CD8-positive, alpha-beta memory T cell (primary cell): Measurements from ENCODE around the gene ANK3. TPM values are rescaled to one million over a fixed set of nuclear protein-coding genes. Genes with fewer than 3 reads are reported as not detected.

Experiments
- CTCF ChIA-PET: fragments of 350-600 bp; sonication (Branson Sonifier 250); formaldehyde crosslinking; loops from one replicate; lab custom pipeline; 2021; ENCODE audit warnings: antibody characterized with exemption; lab: Charles Lee
- POLR2A ChIA-PET: fragments of 350-600 bp; sonication (Branson Sonifier 250); formaldehyde crosslinking; loops from one replicate; lab custom pipeline; 2021; ENCODE audit warnings: antibody characterized with exemption; lab: Charles Lee
- DNase-seq, 5 donors: peaks; one replicate each; pipeline versions ENCODE4 v3.0.0 to v3.0.0-alpha.2; 2020 to 2022; ENCODE audit warnings: mixed read lengths in 1 of 5
- H3K27ac ChIP-seq: one replicate; pipeline ENCODE4 v1.7.0; 2013; ENCODE audit warnings: low read depth, mild to moderate bottlenecking, low read length, moderate library complexity
- H3K27me3 ChIP-seq: 2 replicates; pipeline ENCODE4 v1.7.0; 2013; ENCODE audit warnings: low read length, mild to moderate bottlenecking; ENCODE audit not compliant: insufficient read depth, poor library complexity, severe bottlenecking
- H3K36me3 ChIP-seq: 2 replicates; pipeline ENCODE4 v1.7.0; 2013; ENCODE audit warnings: mild to moderate bottlenecking, low read length, moderate library complexity; ENCODE audit not compliant: insufficient read depth
- H3K4me1 ChIP-seq: 2 replicates; pipeline ENCODE4 v1.7.0; 2013; ENCODE audit warnings: mild to moderate bottlenecking, low read length, moderate library complexity; ENCODE audit not compliant: insufficient read depth
- H3K4me3 ChIP-seq: 2 replicates; pipeline ENCODE4 v1.7.0; 2013; ENCODE audit warnings: mild to moderate bottlenecking, low read length
- H3K9me3 ChIP-seq: 2 replicates; pipeline ENCODE4 v1.7.0; 2013; ENCODE audit warnings: mild to moderate bottlenecking, low read length
- H3K27ac Mint-ChIP-seq, 8 donors: one replicate each; pipeline ENCODE4 v1.8.0; 2020 to 2021; ENCODE audit warnings: mixed read lengths in 8 of 8, mild to moderate bottlenecking in 6 of 8, inconsistent platforms in 3 of 8, moderate library complexity in 3 of 8
- H3K27me3 Mint-ChIP-seq, 2 donors: one replicate each; pipeline ENCODE4 v1.8.0; 2020 to 2021; ENCODE audit warnings: mixed read lengths in 2 of 2, mild to moderate bottlenecking in 1 of 2, moderate library complexity in 1 of 2
- H3K36me3 Mint-ChIP-seq, 3 donors: one replicate each; pipeline ENCODE4 v1.8.0; 2020 to 2021; ENCODE audit warnings: mixed read lengths in 3 of 3, inconsistent platforms in 1 of 3, mild to moderate bottlenecking in 1 of 3
- H3K4me1 Mint-ChIP-seq, 3 donors: one replicate each; pipeline ENCODE4 v1.8.0; 2020 to 2021; ENCODE audit warnings: mixed read lengths in 3 of 3, inconsistent platforms in 1 of 3, mild to moderate bottlenecking in 1 of 3
- H3K4me3 Mint-ChIP-seq, 7 donors: one replicate each; pipeline ENCODE4 v1.8.0; 2020 to 2021; ENCODE audit warnings: mixed read lengths in 7 of 7, mild to moderate bottlenecking in 6 of 7, moderate library complexity in 4 of 7, inconsistent platforms in 2 of 7
- H3K9me3 Mint-ChIP-seq, 5 donors: one replicate each; pipeline ENCODE4 v1.8.0; 2020 to 2022; ENCODE audit warnings: mixed read lengths in 5 of 5, mild to moderate bottlenecking in 3 of 5, moderate library complexity in 2 of 5, inconsistent platforms in 1 of 5
- polyA plus RNA-seq: library from polyadenylated mRNA; unstranded; fragments of 300-500 nt; fragmentation: Illumina TruSeq; gene quantifications from one replicate; pipeline ENCODE4 v1.2.3, GENCODE V29; 2021
- total RNA-seq, 2 experiments: library from RNA; stranded (reverse); gene quantifications; one replicate each; pipeline ENCODE4 v1.2.3, GENCODE V29; 2021

Gene ANK3
- total and polyA plus RNA-seq, 3 experiments from 2014 or later: 10.2 to 12.8 (median 11.8) TPM

DNA sequence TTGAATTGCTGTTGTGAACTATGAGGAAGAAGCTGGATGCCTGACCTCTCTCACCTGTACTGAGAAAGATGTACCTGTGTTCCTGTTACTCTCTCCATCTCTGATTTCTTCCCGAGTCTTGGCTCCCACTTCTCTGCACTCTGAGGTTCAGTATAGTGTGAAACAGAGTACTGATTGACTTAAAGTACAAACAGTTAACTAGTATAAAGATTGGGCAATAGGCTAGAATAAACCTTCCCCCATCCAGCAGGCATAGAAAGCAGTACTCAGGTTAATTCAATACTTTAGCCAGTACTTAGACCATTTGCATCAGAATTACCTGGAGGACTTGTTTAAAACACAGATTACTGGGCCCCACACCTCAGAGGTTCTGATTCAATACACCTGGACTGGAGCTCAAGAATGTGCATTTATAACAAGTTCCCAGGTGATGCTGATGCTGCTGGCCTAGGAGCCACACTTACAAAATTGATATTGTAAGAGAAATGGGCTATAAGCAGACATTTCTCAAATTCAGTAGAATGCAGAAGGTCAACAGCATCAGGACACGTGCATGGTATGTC, 51.6 kb downstream of the ANK3 start:
- Mint-ChIP-seq H3K27ac (no peak overlapping the region), H3K4me1 (peaks cover 0 to 7% (median 0%) of the 10 kb centered on the region in 3 donors), H3K9me3 (no peaks in the 10 kb centered on the region), H3K27me3 (peaks cover 0 to 3% of the 10 kb centered on the region in 2 donors), H3K36me3 (no peaks in the 10 kb centered on the region), H3K4me3 (no peak overlapping the region)
- no peak for DNase-seq
- Histone ChIP-seq H3K36me3 (no peaks in the 10 kb centered on the region), H3K4me1 (no peaks in the 10 kb centered on the region), H3K4me3 (no peak overlapping the region), H3K27ac (no peak overlapping the region), H3K27me3 (no peaks in the 10 kb centered on the region), H3K9me3 (no peaks in the 10 kb centered on the region)
- POLR2A ChIA-PET: no interaction called here
- CTCF ChIA-PET: no interaction called here

DNA sequence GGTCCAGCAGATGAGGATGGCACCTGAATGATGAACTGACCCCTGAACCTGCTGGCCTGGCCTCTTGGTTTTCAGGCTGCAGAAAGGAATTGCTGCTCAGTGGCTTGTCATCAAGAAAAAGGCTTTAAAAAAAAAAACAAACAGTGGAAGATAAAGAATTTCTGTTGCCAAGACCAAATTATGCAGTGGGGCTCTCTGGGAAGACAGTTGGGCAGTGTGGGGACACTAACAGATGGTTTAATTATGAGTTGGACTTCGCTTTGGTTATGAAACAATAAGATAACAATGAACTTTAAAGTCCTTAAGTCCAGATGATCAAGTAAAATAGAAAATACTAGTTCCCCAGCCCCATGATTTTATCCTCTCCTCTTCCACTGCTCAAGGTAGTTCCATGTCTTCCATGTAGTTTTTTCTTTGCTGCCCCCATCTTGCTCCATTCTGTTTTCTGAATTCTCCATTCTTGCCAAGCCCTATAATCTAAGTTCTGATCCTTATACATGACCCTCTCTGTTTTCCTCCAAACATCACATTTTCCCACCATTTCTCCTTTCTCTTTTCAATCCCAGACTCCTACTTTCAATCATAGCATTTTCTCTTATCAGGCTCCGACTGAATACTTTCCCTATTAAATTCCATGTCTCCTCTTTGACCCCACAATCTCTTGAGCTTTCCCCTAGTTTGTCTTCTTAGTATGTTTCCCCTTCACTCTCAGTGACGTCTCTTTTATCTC, 52.6 kb downstream of the ANK3 start:
- Mint-ChIP-seq H3K36me3 (no peaks in the 10 kb centered on the region), H3K9me3 (no peaks in the 10 kb centered on the region), H3K27ac (no peak overlapping the region), H3K4me3 (no peak overlapping the region), H3K27me3 (peaks cover 0 to 3% of the 10 kb centered on the region in 2 donors), H3K4me1 (peaks cover 0 to 7% (median 0%) of the 10 kb centered on the region in 3 donors)
- ChIA-PET CTCF (no interaction called here), POLR2A (no interaction called here)
- Histone ChIP-seq H3K9me3 (no peaks in the 10 kb centered on the region), H3K4me1 (no peaks in the 10 kb centered on the region), H3K27me3 (no peaks in the 10 kb centered on the region), H3K4me3 (no peak overlapping the region), H3K36me3 (no peaks in the 10 kb centered on the region), H3K27ac (no peak overlapping the region)
- DNase-seq: no peak

DNA sequence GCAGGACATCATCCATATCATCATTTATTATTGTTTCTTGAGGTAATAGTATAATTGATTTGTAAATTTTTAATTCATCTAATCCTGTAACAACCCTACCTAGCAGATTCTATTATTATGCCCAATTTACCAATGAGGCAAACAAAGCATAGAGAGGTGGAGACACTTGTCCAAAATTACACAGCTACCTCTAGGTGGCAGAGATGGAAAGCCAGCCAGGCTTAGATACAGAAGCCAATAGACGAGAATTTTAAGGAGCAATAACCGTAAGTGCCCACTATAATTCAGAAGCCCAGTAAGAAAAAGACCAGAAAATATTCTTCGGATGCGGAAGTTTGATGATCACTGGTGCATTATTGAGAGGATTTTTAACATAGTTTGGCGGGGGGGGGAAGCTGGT, 54.0 kb downstream of the ANK3 start:
- H3K27me3 ChIP-seq: no peaks in the 10 kb centered on the region
- H3K9me3 ChIP-seq: no peaks in the 10 kb centered on the region
- Mint-ChIP-seq H3K27ac (no peak overlapping the region), H3K36me3 (no peaks in the 10 kb centered on the region), H3K4me3 (no peak overlapping the region), H3K4me1 (no peaks in the 10 kb centered on the region), H3K27me3 (peaks cover 0 to 2% of the 10 kb centered on the region in 2 donors), H3K9me3 (no peaks in the 10 kb centered on the region)
- no peaks in the 10 kb centered on the region for H3K36me3 ChIP-seq
- no peak overlapping the region for H3K27ac ChIP-seq
- no peak for DNase-seq
- CTCF ChIA-PET: interaction anchor here (0.9 kb wide), 1 partner anchor 9 kb away, joined by 3 read pairs; no protein-coding TSS in a partner anchor
- H3K4me1 ChIP-seq: no peaks in the 10 kb centered on the region
- POLR2A ChIA-PET: no interaction called here
- H3K4me3 ChIP-seq: no peak overlapping the region

DNA sequence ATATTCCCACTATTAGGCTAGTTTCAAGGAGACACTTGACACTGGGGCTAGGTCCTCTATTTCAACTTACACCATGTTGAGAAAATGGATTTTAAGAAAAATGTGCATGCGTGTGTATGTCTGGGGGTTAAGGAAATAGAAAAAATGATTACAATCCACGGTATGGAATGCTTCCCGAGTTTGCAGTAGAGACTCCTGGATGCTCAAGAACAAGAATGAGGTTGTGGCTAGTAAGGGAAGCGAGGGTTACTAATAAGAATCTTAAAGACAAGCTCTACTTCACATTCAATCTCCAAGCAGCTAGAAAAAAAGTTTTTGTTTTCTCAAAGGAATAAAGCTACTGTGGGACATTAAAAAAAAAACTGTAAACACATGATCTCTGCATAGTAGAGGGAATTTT, 54.7 kb downstream of the ANK3 start:
- Mint-ChIP-seq H3K9me3 (no peaks in the 10 kb centered on the region), H3K27me3 (no peaks in the 10 kb centered on the region), H3K4me1 (no peaks in the 10 kb centered on the region), H3K4me3 (no peak overlapping the region), H3K27ac (no peak overlapping the region), H3K36me3 (no peaks in the 10 kb centered on the region)
- Histone ChIP-seq H3K4me3 (no peak overlapping the region), H3K9me3 (no peaks in the 10 kb centered on the region), H3K27me3 (no peaks in the 10 kb centered on the region), H3K36me3 (no peaks in the 10 kb centered on the region), H3K27ac (no peak overlapping the region), H3K4me1 (no peaks in the 10 kb centered on the region)
- no peak for DNase-seq
- ChIA-PET POLR2A (no interaction called here), CTCF (interaction anchor here (0.9 kb wide), 1 partner anchor 10 kb away, joined by 3 read pairs; no protein-coding TSS in a partner anchor)

DNA sequence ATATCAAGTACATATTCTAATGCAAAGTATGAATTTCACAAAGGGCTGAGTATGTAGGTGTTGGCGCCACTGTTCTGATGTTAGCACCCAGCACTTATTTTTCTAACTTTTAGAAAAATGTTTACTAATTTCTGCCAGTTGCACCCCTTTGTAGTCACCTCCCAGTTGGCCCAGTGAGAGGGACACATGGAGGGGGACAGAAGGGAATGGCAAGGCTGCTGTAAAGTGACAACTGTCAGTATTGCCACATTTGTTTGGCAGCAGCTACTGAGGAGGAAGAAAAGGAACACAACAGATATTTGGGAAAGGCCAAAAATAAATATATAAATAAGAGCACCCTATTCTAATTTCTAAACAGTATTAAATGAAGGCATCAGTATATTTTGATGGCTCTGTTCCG, 57.3 kb downstream of the ANK3 start:
- ChIA-PET CTCF (no interaction called here), POLR2A (no interaction called here)
- Histone ChIP-seq H3K36me3 (no peaks in the 10 kb centered on the region), H3K27ac (no peak overlapping the region), H3K4me3 (no peak overlapping the region), H3K9me3 (no peaks in the 10 kb centered on the region), H3K4me1 (no peaks in the 10 kb centered on the region), H3K27me3 (no peaks in the 10 kb centered on the region)
- no peaks in the 10 kb centered on the region for H3K4me1 Mint-ChIP-seq
- no peaks in the 10 kb centered on the region for H3K36me3 Mint-ChIP-seq
- no peaks in the 10 kb centered on the region for H3K27me3 Mint-ChIP-seq
- no peak for DNase-seq
- no peak overlapping the region for H3K4me3 Mint-ChIP-seq
- no peak overlapping the region for H3K27ac Mint-ChIP-seq
- H3K9me3 Mint-ChIP-seq: no peaks in the 10 kb centered on the region

DNA sequence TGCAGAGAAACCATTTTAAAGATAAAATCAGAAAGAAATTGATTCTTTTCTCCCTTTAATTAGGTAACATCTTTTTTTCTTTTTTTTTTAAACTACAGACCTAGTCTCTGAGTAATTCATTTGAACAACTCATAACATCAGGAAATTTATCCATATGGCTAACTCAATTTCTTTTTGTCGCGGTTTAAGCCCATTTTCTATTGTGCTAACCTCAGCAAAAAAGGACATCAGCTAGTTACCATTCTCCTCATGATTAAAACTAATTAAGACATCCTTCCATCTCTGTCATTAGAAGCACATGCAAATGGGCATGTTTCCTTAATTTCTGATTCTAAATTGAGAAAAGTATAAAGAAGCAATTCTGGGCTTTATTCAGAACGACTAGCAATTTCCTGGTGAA, 57.8 kb downstream of the ANK3 start:
- Mint-ChIP-seq H3K27me3 (no peaks in the 10 kb centered on the region), H3K4me1 (no peaks in the 10 kb centered on the region), H3K27ac (no peak overlapping the region), H3K9me3 (no peaks in the 10 kb centered on the region), H3K36me3 (no peaks in the 10 kb centered on the region), H3K4me3 (no peak overlapping the region)
- POLR2A ChIA-PET: no interaction called here
- no peak for DNase-seq
- no peaks in the 10 kb centered on the region for H3K27me3 ChIP-seq
- no peaks in the 10 kb centered on the region for H3K4me1 ChIP-seq
- H3K9me3 ChIP-seq: no peaks in the 10 kb centered on the region
- H3K36me3 ChIP-seq: no peaks in the 10 kb centered on the region
- no peak overlapping the region for H3K4me3 ChIP-seq
- CTCF ChIA-PET: no interaction called here
- no peak overlapping the region for H3K27ac ChIP-seq

DNA sequence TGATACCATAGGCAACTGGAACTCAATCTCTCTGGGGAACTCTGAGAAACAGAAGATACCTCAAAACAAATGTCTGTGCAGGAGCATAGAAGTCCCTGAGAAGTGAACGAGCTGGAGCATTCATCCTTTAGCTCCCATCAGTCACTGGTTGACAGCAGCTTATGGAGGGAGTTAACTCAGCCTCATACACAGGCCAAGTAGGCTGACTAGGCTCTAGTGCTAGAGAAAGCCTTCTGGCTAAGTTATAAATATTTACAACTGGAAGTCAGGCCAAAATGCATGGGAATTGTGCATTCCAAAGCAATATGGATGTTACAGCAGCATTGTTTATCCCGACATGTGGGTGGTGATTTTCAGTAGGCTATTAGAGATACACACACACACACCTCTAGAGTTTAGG, 66.5 kb downstream of the ANK3 start:
- no peaks in the 10 kb centered on the region for H3K27me3 ChIP-seq
- ChIA-PET POLR2A (no interaction called here), CTCF (no interaction called here)
- H3K4me1 ChIP-seq: no peaks in the 10 kb centered on the region
- H3K36me3 ChIP-seq: no peaks in the 10 kb centered on the region
- no peak overlapping the region for H3K4me3 Mint-ChIP-seq
- H3K36me3 Mint-ChIP-seq: no peaks in the 10 kb centered on the region
- no peak overlapping the region for H3K27ac Mint-ChIP-seq
- no peak overlapping the region for H3K27ac ChIP-seq
- no peaks in the 10 kb centered on the region for H3K9me3 ChIP-seq
- no peaks in the 10 kb centered on the region for H3K27me3 Mint-ChIP-seq
- no peak for DNase-seq
- H3K4me3 ChIP-seq: no peak overlapping the region
- no peaks in the 10 kb centered on the region for H3K9me3 Mint-ChIP-seq
- H3K4me1 Mint-ChIP-seq: no peaks in the 10 kb centered on the region

DNA sequence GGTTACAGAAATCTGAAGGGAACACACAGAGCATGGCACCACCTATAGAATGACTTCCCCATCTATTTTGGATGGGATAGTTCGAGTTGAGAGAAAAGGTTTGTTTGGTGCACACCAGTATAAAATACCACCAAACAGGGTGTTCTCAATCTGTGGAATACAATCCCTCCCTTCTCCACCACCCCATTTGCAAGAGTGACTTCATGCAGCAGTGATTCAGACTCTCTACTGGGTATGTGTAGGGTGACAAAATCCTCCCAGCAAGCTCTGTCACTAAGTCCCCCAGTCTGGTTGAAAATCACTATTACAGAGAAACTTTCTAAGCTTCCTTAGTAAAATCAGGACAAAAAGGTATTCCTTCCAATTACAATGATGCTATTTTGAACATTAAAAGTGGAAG, 69.0 kb downstream of the ANK3 start:
- peaks cover 0 to under 1% (median 0%) of the 10 kb centered on the region in 5 donors for H3K9me3 Mint-ChIP-seq
- H3K4me1 Mint-ChIP-seq: peaks cover 0 to 3% (median 0%) of the 10 kb centered on the region in 3 donors
- no peak overlapping the region for H3K27ac ChIP-seq
- POLR2A ChIA-PET: no interaction called here
- no peak overlapping the region for H3K4me3 ChIP-seq
- no peak overlapping the region for H3K4me3 Mint-ChIP-seq
- H3K4me1 ChIP-seq: no peaks in the 10 kb centered on the region
- no peaks in the 10 kb centered on the region for H3K9me3 ChIP-seq
- H3K27me3 ChIP-seq: no peaks in the 10 kb centered on the region
- H3K27me3 Mint-ChIP-seq: no peaks in the 10 kb centered on the region
- no peaks in the 10 kb centered on the region for H3K36me3 Mint-ChIP-seq
- H3K27ac Mint-ChIP-seq: no peak overlapping the region
- H3K36me3 ChIP-seq: no peaks in the 10 kb centered on the region
- DNase-seq: no peak
- CTCF ChIA-PET: no interaction called here
